ENCODE measurements around the gene MICAL2.

DNA sequence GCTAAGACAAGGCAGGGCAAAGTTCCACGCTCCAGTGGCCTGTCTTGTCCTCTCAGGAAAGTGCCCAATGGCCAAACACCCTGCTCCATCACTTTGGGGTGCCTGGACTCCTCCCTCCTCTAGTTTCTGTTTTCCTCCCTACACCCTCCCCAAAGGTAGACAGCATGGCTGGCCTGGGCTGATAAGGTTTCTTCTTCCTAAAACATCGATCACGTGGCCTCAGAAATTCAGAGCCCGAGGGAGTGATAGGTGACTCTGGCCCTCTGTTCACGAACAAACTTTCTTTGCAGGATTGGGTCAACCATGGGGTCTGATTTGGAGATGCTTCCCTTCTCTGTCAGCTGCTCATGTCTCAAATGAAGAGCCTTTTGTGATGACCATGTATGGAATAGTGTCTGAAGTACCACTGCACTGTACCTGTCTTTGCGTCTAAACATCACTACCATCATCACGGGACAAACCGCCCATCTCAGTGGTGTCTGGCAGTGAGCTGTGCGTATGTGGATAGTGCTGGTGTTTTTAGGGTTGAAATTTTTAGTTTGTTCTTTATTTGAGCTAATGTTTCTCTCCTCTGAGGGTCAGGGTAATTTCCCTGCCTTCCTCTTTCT lies 6.1 kb downstream of the MICAL2 start:
- TF ChIP-seq, protein P1, sequence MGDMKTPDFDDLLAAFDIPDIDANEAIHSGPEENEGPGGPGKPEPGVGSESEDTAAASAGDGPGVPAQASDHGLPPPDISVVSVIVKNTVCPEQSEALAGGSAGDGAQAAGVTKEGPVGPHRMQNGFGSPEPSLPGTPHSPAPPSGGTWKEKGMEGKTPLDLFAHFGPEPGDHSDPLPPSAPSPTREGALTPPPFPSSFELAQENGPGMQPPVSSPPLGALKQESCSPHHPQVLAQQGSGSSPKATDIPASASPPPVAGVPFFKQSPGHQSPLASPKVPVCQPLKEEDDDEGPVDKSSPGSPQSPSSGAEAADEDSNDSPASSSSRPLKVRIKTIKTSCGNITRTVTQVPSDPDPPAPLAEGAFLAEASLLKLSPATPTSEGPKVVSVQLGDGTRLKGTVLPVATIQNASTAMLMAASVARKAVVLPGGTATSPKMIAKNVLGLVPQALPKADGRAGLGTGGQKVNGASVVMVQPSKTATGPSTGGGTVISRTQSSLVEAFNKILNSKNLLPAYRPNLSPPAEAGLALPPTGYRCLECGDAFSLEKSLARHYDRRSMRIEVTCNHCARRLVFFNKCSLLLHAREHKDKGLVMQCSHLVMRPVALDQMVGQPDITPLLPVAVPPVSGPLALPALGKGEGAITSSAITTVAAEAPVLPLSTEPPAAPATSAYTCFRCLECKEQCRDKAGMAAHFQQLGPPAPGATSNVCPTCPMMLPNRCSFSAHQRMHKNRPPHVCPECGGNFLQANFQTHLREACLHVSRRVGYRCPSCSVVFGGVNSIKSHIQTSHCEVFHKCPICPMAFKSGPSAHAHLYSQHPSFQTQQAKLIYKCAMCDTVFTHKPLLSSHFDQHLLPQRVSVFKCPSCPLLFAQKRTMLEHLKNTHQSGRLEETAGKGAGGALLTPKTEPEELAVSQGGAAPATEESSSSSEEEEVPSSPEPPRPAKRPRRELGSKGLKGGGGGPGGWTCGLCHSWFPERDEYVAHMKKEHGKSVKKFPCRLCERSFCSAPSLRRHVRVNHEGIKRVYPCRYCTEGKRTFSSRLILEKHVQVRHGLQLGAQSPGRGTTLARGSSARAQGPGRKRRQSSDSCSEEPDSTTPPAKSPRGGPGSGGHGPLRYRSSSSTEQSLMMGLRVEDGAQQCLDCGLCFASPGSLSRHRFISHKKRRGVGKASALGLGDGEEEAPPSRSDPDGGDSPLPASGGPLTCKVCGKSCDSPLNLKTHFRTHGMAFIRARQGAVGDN (IDR thresholded peaks at IDR 0.05): no peak
- TF ChIP-seq EZH2 (IDR thresholded peaks at IDR 0.05; ENCODE audit: borderline replicate concordance, control insufficient read depth, low read depth, low read length) (no peak), POLR2A (IDR thresholded peaks at IDR 0.05; ENCODE audit: low read depth, low read length) (no peak), SMC3 (IDR thresholded peaks at IDR 0.05; ENCODE audit: borderline replicate concordance, low read length) (no peak), EP300 (IDR thresholded peaks at IDR 0.05; ENCODE audit: borderline replicate concordance in 1 of 2, control insufficient read depth in 1 of 2, low read depth in 2 of 2, low read length in 2 of 2) (no peak), JUND (IDR thresholded peaks at IDR 0.05; ENCODE audit: low read depth, low read length) (no peak), SIN3A (IDR thresholded peaks at IDR 0.05; ENCODE audit: low read depth, low read length) (no peak), MEF2A (IDR thresholded peaks at IDR 0.05; ENCODE audit: insufficient read depth, low read depth, low read length) (no peak), ZNF207 (IDR thresholded peaks at IDR 0.05; ENCODE audit: borderline replicate concordance) (no peak)
- TF ChIP-seq, protein P2, sequence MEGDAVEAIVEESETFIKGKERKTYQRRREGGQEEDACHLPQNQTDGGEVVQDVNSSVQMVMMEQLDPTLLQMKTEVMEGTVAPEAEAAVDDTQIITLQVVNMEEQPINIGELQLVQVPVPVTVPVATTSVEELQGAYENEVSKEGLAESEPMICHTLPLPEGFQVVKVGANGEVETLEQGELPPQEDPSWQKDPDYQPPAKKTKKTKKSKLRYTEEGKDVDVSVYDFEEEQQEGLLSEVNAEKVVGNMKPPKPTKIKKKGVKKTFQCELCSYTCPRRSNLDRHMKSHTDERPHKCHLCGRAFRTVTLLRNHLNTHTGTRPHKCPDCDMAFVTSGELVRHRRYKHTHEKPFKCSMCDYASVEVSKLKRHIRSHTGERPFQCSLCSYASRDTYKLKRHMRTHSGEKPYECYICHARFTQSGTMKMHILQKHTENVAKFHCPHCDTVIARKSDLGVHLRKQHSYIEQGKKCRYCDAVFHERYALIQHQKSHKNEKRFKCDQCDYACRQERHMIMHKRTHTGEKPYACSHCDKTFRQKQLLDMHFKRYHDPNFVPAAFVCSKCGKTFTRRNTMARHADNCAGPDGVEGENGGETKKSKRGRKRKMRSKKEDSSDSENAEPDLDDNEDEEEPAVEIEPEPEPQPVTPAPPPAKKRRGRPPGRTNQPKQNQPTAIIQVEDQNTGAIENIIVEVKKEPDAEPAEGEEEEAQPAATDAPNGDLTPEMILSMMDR (IDR thresholded peaks at IDR 0.05 in 2 of 3, conservative IDR thresholded peaks at IDR 0.05 in 1 of 3; ENCODE audit: control insufficient read depth in 2 of 3, extremely low read depth in 1 of 3, insufficient read depth in 1 of 3, low read depth in 3 of 3, low read length in 3 of 3): no peak
- TF ChIP-seq, protein P3, sequence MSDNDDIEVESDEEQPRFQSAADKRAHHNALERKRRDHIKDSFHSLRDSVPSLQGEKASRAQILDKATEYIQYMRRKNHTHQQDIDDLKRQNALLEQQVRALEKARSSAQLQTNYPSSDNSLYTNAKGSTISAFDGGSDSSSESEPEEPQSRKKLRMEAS (IDR thresholded peaks at IDR 0.05; ENCODE audit: low read depth, low read length): no peak
- TF ChIP-seq, protein P4, sequence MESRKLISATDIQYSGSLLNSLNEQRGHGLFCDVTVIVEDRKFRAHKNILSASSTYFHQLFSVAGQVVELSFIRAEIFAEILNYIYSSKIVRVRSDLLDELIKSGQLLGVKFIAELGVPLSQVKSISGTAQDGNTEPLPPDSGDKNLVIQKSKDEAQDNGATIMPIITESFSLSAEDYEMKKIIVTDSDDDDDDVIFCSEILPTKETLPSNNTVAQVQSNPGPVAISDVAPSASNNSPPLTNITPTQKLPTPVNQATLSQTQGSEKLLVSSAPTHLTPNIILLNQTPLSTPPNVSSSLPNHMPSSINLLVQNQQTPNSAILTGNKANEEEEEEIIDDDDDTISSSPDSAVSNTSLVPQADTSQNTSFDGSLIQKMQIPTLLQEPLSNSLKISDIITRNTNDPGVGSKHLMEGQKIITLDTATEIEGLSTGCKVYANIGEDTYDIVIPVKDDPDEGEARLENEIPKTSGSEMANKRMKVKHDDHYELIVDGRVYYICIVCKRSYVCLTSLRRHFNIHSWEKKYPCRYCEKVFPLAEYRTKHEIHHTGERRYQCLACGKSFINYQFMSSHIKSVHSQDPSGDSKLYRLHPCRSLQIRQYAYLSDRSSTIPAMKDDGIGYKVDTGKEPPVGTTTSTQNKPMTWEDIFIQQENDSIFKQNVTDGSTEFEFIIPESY (IDR thresholded peaks at IDR 0.05): no peak
- TF ChIP-seq, protein P5, sequence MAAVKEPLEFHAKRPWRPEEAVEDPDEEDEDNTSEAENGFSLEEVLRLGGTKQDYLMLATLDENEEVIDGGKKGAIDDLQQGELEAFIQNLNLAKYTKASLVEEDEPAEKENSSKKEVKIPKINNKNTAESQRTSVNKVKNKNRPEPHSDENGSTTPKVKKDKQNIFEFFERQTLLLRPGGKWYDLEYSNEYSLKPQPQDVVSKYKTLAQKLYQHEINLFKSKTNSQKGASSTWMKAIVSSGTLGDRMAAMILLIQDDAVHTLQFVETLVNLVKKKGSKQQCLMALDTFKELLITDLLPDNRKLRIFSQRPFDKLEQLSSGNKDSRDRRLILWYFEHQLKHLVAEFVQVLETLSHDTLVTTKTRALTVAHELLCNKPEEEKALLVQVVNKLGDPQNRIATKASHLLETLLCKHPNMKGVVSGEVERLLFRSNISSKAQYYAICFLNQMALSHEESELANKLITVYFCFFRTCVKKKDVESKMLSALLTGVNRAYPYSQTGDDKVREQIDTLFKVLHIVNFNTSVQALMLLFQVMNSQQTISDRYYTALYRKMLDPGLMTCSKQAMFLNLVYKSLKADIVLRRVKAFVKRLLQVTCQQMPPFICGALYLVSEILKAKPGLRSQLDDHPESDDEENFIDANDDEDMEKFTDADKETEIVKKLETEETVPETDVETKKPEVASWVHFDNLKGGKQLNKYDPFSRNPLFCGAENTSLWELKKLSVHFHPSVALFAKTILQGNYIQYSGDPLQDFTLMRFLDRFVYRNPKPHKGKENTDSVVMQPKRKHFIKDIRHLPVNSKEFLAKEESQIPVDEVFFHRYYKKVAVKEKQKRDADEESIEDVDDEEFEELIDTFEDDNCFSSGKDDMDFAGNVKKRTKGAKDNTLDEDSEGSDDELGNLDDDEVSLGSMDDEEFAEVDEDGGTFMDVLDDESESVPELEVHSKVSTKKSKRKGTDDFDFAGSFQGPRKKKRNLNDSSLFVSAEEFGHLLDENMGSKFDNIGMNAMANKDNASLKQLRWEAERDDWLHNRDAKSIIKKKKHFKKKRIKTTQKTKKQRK (IDR thresholded peaks at IDR 0.05; ENCODE audit: low read depth, low read length): no peak
